ENCODE measurements around the gene KCND3.

KCND3 gene

DNA sequence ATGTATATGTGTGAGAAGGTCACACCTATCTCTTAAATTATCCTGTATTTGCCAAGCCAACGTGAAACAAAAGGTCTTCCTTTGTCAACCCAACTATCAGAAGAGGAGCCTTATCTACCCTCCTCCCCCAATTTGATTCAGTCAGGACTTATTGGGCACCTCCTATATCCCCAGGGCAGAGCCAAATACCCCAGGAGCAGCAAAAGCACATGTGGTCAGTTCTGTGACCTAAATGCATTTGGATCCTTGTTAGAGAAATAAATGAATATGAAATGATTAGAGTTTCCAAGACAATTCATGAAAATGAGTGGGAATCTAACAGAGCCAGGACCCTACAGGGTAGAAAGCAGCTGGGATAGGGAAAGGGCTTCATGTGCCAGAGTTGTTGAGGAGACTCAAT lies 37.0 kb upstream of the KCND3 start:
- TF ChIP-seq POLR2A (IDR thresholded peaks at IDR 0.05; ENCODE audit: extremely low read depth, insufficient read length) (no peak), MYC (IDR thresholded peaks at IDR 0.05; ENCODE audit: low read depth, low read length) (no peak)
- TF ChIP-seq, protein P1, sequence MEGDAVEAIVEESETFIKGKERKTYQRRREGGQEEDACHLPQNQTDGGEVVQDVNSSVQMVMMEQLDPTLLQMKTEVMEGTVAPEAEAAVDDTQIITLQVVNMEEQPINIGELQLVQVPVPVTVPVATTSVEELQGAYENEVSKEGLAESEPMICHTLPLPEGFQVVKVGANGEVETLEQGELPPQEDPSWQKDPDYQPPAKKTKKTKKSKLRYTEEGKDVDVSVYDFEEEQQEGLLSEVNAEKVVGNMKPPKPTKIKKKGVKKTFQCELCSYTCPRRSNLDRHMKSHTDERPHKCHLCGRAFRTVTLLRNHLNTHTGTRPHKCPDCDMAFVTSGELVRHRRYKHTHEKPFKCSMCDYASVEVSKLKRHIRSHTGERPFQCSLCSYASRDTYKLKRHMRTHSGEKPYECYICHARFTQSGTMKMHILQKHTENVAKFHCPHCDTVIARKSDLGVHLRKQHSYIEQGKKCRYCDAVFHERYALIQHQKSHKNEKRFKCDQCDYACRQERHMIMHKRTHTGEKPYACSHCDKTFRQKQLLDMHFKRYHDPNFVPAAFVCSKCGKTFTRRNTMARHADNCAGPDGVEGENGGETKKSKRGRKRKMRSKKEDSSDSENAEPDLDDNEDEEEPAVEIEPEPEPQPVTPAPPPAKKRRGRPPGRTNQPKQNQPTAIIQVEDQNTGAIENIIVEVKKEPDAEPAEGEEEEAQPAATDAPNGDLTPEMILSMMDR (IDR thresholded peaks at IDR 0.05; ENCODE audit: low read depth, low read length) = no peak
- TF ChIP-seq, protein P2, sequence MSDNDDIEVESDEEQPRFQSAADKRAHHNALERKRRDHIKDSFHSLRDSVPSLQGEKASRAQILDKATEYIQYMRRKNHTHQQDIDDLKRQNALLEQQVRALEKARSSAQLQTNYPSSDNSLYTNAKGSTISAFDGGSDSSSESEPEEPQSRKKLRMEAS (IDR thresholded peaks at IDR 0.05; ENCODE audit: low read depth, low read length) = no peak

DNA sequence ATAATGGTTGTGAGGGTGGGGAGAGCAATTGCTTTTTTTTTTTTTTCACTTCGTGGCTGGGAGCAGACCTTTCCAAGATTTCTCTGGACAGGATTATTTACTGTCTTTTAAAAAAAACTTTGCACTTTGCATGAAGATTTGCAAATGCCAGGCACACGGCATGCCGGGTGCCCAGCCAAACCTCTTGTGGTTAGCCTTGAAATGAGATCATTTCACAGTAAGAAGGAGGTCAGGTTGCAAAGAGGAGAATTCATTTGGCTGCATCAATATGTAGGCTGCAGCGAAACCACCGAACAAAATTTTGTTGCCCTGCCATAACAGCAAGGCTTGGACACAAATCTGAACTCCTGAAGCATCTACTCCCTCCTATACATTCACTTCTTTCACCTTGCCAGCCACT lies 36.5 kb upstream of the KCND3 start:
- no peak overlapping the region for H3K4me3 ChIP-seq (ENCODE audit: low read depth, low read length)
- no peak for DNase-seq (ENCODE audit: low read depth)
- TF ChIP-seq, protein P2 (IDR thresholded peaks at IDR 0.05; ENCODE audit: low read depth, low read length) = no peak
- no peak for TF ChIP-seq POLR2A (IDR thresholded peaks at IDR 0.05; ENCODE audit: extremely low read depth, insufficient read length)
- TF ChIP-seq, protein P1 (IDR thresholded peaks at IDR 0.05; ENCODE audit: low read depth, low read length) = no peak
- no peak for TF ChIP-seq MYC (IDR thresholded peaks at IDR 0.05; ENCODE audit: low read depth, low read length)

More for the DNA sequence above, 37.0 kb upstream of the KCND3 start:
- no peak overlapping the region for H3K4me3 ChIP-seq (ENCODE audit: low read depth, low read length)
- DNase-seq (ENCODE audit: low read depth) = no peak

DNA sequence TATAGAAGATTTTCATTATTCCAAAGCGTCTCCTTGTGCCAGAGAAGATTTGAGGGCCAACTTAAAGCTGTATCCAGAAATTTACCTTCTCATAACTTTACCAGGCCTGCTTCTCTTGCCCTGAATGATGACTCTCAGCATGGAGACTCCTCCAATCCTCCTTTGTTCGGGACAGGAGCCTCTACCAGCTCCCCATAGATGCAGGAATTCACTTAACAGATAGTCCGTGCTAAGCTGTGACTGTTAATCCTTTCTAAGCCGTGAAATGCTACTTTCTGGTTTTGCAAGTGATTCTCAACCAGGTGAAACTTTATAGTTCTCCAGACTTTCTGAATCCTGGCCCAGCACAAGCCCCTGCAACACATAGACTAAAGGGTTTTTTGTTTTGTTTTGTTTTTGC lies 31.8 kb upstream of the KCND3 start:
- no peak overlapping the region for H3K4me3 ChIP-seq (ENCODE audit: low read depth, low read length)
- TF ChIP-seq, protein P1 (IDR thresholded peaks at IDR 0.05; ENCODE audit: low read depth, low read length) = no peak
- TF ChIP-seq MYC (IDR thresholded peaks at IDR 0.05; ENCODE audit: low read depth, low read length) = no peak
- TF ChIP-seq POLR2A (IDR thresholded peaks at IDR 0.05; ENCODE audit: extremely low read depth, insufficient read length) = no peak
- TF ChIP-seq, protein P2 (IDR thresholded peaks at IDR 0.05; ENCODE audit: low read depth, low read length) = no peak
- no peak for DNase-seq (ENCODE audit: low read depth)

DNA sequence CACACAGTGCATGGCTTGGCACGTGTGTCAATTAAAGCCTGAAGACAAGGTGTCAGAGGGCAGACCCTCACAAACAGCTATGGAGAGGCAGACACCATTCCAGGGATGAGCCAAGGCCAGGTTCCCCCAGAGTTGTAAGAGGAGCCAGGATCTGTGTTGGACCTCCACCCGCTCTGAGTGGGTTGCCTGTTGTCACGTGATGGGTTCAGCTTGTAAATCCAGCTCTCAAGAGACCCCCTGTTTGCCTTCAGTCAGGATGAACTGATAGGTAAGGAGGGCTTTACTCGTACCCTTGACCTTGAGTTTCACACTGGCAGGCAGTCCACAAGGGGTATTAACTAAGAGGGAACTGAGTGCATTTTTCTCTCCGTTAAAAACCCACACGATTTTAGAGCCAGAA lies 27.7 kb upstream of the KCND3 start:
- TF ChIP-seq MYC (IDR thresholded peaks at IDR 0.05; ENCODE audit: low read depth, low read length) (no peak), POLR2A (IDR thresholded peaks at IDR 0.05; ENCODE audit: extremely low read depth, insufficient read length) (no peak)
- TF ChIP-seq, protein P1 (IDR thresholded peaks at IDR 0.05; ENCODE audit: low read depth, low read length) = no peak
- TF ChIP-seq, protein P2 (IDR thresholded peaks at IDR 0.05; ENCODE audit: low read depth, low read length) = no peak
- no peak for DNase-seq (ENCODE audit: low read depth)

DNA sequence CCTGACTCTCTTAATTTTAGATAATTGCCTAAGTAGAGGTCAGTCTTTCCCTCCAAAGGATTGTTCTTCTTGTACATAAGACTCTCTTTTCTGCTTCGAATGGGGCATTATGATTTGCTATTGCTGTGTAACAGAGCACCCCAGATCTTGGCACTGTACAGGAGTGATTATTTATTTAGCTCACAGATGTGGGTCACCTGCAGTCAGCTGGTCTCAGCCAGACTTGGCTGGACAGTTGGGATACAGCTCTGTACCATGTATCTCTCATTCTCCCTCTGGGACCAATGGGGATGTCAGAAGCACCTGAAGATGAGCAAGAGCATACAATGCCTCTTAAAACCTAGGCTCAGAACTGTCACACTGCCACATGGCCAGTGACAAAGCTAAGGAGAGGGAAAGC lies 23.4 kb upstream of the KCND3 start:
- no peak for DNase-seq (ENCODE audit: low read depth)
- no peak overlapping the region for H3K4me3 ChIP-seq (ENCODE audit: low read depth, low read length)
- TF ChIP-seq POLR2A (IDR thresholded peaks at IDR 0.05; ENCODE audit: extremely low read depth, insufficient read length) (no peak), MYC (IDR thresholded peaks at IDR 0.05; ENCODE audit: low read depth, low read length) (no peak)
- TF ChIP-seq, protein P1 (IDR thresholded peaks at IDR 0.05; ENCODE audit: low read depth, low read length) = no peak
- TF ChIP-seq, protein P2 (IDR thresholded peaks at IDR 0.05; ENCODE audit: low read depth, low read length) = no peak

More for the DNA sequence above, 27.7 kb upstream of the KCND3 start:
- H3K4me3 ChIP-seq (ENCODE audit: low read depth, low read length) = no peak overlapping the region

All from NB4 (cell line).